HG02840 (cell line): ENCODE results near the gene BRPF1.

Source experiments
- ATAC-seq: cut with Tn5 transposase; IDR thresholded peaks from one replicate; pipeline ENCODE4 v1.9.1; 2021; ENCODE audit warnings: mild to moderate bottlenecking, moderate library complexity, moderate number of reproducible peaks; ENCODE audit not compliant: unreplicated experiment, low FRiP score

BRPF1 gene

GRCh38 chr3:9701711-9702110 lies 29.8 kb upstream of the BRPF1 start:
- ATAC-seq: no peak

GRCh38 chr3:9703240-9703639 lies 28.3 kb upstream of the BRPF1 start:
- ATAC-seq: no peak

DNA sequence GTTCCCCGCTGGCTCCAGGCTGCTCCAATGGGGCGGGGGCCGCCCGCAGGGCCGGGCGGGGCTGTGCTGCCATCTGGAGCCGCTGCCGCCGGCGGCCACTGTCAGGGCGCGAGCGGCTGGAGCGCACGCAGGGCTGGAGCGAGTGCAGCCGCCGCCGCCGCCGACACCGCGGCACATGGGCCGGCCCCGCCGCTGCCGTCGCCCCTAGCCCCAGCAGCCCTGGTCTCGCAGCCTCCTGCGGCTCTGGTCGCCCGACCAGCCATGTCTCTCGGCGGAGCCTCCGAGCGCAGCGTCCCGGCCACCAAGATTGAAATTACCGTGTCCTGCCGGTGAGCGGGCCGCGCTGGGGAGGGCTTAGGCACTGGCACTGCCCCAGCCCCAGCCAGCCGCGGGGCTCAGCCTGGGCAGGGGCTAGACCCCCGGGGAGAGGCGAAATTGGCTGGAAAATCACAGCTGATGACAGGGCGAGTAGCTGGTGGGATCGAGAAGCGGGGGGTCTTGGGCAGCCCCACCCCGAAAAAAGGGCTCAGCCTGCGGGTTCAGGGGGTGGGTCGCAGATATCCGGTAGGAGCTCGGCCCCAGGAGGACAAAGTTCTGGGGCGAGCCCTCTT lies 27.7 kb upstream of the BRPF1 start, which contains the start of gene CPNE9:
Gene CPNE9 (plus strand): TSS at position 98 of the 611 bp plus-strand sequence. CDS start 164 bp downstream, at position 262.
- ATAC-seq: no peak

GRCh38 chr3:9704347-9705322 lies 26.9 kb upstream of the BRPF1 start:
- ATAC-seq: no peak

DNA sequence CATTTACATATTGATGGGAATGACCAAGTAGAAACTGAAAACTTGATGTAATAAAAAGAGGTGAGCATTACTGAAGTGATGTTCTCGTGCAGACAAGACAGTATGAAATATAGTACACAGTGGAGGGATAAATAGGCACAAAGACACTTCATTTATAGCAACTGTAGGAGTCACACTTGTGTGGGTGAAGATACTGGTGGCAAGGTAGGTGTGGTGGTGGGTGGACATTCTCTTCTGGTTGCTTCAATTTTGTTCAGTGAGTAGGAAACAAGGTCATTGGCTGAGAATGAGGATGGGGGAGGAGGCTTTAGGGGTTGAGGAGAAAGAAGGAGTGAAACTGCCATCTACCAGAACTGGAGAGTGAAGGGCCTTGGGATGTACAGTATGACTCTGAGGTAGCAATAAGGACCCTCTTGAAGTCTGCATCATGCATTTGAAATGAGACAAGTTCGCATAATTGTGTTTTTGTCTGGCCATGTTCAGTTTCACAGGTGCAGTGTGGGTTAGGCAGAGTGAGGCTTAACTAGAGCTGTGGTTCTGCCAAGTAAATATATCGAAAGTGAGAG lies 21.3 kb upstream of the BRPF1 start:
- ATAC-seq: no peak

DNA sequence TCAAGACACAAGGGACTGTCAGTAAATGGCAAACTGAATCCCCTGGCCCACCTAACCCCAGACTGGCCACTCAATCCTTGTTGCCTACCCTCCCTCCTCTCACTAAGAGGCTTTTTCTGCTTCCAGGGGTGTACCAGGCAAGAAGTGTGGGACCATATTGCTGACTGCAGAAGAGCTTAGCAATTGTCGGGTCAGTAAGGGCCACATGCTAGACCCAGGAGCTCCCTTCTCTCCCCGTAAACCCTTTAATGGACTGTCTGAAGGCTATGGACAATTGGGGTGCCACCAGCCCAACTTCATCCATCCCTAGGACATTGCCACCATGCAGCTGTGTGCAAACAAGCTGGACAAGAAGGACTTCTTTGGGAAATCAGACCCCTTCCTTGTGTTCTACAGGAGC lies 19.1 kb upstream of the BRPF1 start:
- no peak for ATAC-seq

GRCh38 chr3:9713142-9713541 lies 18.4 kb upstream of the BRPF1 start:
- no peak for ATAC-seq

GRCh38 chr3:9715136-9715535 lies 16.4 kb upstream of the BRPF1 start:
- ATAC-seq: no peak

DNA sequence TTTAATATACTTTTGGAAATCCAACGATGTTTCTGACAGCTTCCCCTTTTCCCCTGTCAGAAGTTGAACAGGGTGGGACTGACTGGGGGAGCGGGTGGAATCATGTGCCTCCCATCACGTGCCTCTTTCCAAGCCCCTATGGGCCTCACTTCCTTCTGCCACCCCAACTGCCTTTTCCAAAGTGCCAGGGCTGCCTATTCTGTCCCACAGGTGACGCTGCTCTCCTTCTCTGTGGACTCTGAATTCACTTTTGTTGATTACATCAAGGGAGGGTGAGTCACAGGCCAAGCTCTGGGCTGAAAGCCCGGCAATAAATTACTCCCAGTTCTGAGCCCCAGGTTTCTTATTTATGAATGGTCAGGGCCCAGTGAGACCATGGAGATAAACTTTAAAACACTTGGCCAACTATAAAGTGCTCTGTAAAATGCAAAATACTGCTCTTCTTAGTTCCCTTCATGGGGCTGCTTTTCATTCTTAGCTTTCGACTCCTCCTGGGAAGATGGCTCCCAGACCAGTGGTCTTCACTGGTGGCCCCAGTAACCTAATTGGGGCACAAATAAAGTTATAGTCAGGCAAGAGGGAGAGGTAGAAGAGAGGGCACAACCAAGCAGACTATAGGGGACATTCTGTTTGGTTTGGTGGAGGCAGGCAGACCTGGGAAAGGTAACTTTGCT lies 15.6 kb upstream of the BRPF1 start:
- ATAC-seq: no peak

DNA sequence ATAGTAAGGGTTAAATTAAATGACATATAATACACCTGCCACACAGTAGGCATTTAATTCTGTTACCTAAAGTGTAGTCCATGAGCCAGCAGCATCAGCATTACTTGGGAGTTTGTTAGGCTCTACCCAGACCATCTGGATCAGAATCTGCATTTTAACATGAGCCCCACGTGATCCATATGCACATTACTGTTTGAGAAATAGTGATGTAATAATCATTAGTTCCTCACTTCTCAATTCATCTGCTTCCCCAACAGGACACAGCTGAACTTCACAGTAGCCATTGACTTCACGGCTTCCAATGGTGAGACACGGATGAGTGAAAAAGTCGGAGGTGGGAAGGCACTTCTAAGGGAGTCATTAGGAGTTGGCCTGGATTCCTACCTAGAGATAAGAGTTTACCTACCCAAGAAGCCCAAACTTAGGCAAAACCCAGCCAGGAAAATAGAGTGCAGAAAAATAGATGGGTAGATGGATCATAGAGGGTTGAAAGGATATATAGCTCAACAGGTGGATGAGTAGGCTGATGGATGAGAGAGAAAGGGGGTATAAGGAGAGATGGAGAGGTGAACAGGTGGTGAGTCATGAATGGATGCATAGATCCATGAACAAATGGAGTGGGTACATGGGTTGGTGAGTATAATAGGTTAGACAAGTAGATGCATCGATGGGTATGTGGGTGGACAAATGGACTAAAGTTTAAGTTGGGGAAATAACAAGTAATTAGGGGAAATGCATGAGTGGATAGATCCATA lies 14.6 kb upstream of the BRPF1 start:
- no peak for ATAC-seq

GRCh38 chr3:9717563-9717962 lies 14.0 kb upstream of the BRPF1 start:
- ATAC-seq: no peak

GRCh38 chr3:9718118-9718517 lies 13.4 kb upstream of the BRPF1 start:
- no peak for ATAC-seq

DNA sequence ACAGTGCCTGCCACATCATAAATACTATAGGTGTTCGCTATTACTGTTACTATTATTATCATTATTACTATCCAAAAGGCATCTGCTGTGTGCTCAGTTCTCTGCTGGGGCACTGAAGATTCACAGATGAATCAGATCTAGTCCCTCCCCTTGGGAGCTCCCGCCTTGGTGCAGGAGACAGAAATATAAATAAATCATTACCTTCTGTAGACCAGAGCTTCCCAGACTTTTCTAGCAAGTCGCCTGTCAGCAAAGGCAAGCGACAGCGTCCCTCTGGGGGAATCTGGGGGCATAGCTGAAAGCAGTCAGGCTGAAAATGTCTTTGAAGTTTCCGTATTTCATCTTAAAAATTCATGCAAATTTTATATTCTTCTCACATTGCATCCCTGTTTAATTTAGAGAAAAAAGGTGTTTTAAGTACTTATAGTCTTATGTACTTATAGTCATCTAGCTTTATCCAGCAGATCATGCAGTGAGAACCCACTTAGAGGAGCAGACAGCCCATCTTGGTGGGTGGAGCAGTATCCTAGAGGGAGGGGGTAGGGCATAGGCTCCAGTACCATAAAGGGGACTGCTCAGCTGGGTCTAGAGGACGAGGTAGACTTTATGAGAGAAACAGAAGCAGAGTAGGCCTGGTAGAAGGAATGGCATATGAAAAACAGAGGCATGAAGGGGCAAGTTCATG lies 10.4 kb upstream of the BRPF1 start:
- no peak for ATAC-seq

GRCh38 chr3:9721700-9722060 lies 9.9 kb upstream of the BRPF1 start:
- ATAC-seq: no peak

GRCh38 chr3:9725775-9726515 lies 5.6 kb upstream of the BRPF1 start:
- no peak for ATAC-seq

DNA sequence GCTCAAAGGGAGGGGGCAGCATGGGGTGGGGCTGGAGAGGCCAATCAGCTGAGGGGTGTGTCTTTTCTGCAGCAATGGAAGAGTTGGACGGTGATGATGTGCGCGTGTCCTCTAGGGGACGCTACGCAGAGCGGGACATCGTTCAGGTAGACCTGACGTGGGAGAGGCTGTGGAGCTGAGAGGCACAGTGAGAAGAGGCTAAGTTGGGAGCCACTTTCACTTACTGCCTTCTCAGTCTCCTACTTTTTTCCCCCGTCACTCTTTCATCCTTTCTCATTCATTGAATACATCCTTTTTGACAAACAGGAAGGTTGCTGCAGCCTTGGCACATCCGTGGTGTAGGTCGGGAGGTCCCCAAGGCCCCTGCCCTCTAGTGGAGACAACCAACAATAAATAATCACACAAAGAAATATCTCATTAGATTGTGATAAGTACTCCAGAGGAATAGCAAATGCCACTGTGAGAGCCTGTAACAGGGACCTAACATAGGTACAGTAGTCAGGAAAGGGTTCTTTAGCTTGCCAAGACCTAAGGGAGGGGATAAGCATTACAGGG lies 4.4 kb upstream of the BRPF1 start:
- ATAC-seq: no peak

- ATAC-seq: no peak
Measured at GRCh38 chr3:9727743-9728142, 3.8 kb upstream of the BRPF1 start.

GRCh38 chr3:9729419-9729818 lies 2.1 kb upstream of the BRPF1 start:
- ATAC-seq: no peak
